PC-3 (cell line): ENCODE data around the gene CALML6. TPM values are rescaled to one million over a fixed set of nuclear protein-coding genes. Genes with fewer than 3 reads are reported as not detected.

Experiments used
- ATAC-seq: fragments of 200-7000 bp; cut with Tn5 transposase; 2 replicates; pipeline ENCODE4 v1.9.1; 2020; ENCODE audit warnings: mild to moderate bottlenecking, moderate library complexity
- BruUV-seq: library from RNA; stranded (reverse); fragments of 400-500 nt; replicated peaks from 2 replicates; lab custom pipeline; 2021; lab: Mats Ljungman, UMichigan
- CTCF ChIA-PET: fragments of 300-600 bp; sonication (Branson Sonifier 250); formaldehyde crosslinking; loops from one replicate; lab custom pipeline; 2022; ENCODE audit warnings: antibody characterized with exemption; lab: Charles Lee
- POLR2A ChIA-PET: fragments of 300-600 bp; sonication (Branson Sonifier 250); formaldehyde crosslinking; loops from one replicate; lab custom pipeline; 2022; ENCODE audit warnings: antibody characterized with exemption; ENCODE audit not compliant: unreplicated experiment; lab: Charles Lee
- DNase-seq: peaks from one replicate; pipeline ENCODE4 v3.0.0-alpha.2; 2015
- H2AFZ ChIP-seq: fragments of 300-600 bp; sonication (generic); 2 replicates; pipeline ENCODE4 v1.6.0; 2016; ENCODE audit warnings: antibody characterized with exemption, low read length
- H3F3A ChIP-seq: fragments of 300-600 bp; sonication (generic); one replicate; pipeline ENCODE4 v1.6.0; 2017; ENCODE audit warnings: antibody characterized with exemption, low read length, control low read depth, mild to moderate bottlenecking; ENCODE audit not compliant: unreplicated experiment
- H3K27ac ChIP-seq: fragments of 300-600 bp; sonication (generic); 2 replicates; pipeline ENCODE4 v1.5.1; 2016; ENCODE audit warnings: mild to moderate bottlenecking, low read length
- H3K27me3 ChIP-seq: fragments of 300-600 bp; sonication (generic); 2 replicates; pipeline ENCODE4 v1.6.1; 2016; ENCODE audit warnings: low read length, mixed read lengths
- H3K36me3 ChIP-seq: fragments of 300-600 bp; sonication (generic); 2 replicates; pipeline ENCODE4 v1.6.1; 2016; ENCODE audit warnings: low read depth, mixed run types, low read length, mixed read lengths
- H3K4me1 ChIP-seq: fragments of 300-600 bp; sonication (generic); 2 replicates; pipeline ENCODE4 v1.5.1; 2016; ENCODE audit warnings: low read length; ENCODE audit not compliant: insufficient read depth
- H3K4me2 ChIP-seq: fragments of 300-600 bp; sonication (generic); 2 replicates; pipeline ENCODE4 v1.6.0; 2016; ENCODE audit warnings: low read length
- H3K4me3 ChIP-seq: fragments of 300-600 bp; sonication (generic); 2 replicates; pipeline ENCODE4 v1.5.1; 2016; ENCODE audit warnings: mild to moderate bottlenecking, low read length, mixed read lengths
- H3K79me2 ChIP-seq: fragments of 300-600 bp; sonication (generic); 2 replicates; pipeline ENCODE4 v1.6.1; 2017; ENCODE audit warnings: low read length, mixed read lengths
- H3K9ac ChIP-seq: fragments of 300-600 bp; sonication (generic); 2 replicates; pipeline ENCODE4 v1.6.0; 2016; ENCODE audit warnings: mild to moderate bottlenecking, low read length
- H3K9me2 ChIP-seq: fragments of 300-600 bp; sonication (generic); replicated peaks from 2 replicates; pipeline ENCODE4 v1.6.1; 2016; ENCODE audit warnings: mixed run types, low read length, mixed read lengths
- H3K9me3 ChIP-seq: fragments of 300-600 bp; sonication (generic); 2 replicates; pipeline ENCODE4 v1.6.1; 2016; ENCODE audit warnings: low read length, mixed read lengths
- H4K20me1 ChIP-seq: fragments of 300-600 bp; sonication (generic); 2 replicates; pipeline ENCODE4 v1.6.1; 2016; ENCODE audit warnings: low read length, mixed read lengths
- CTCF ChIP-seq: fragments of 300-600 bp; sonication (generic); conservative IDR thresholded peaks from 2 replicates; pipeline ENCODE4 v1.5.1; 2017; ENCODE audit warnings: antibody characterized with exemption, low read depth, mild to moderate bottlenecking, low read length
- EZH2 ChIP-seq: fragments of 300-600 bp; sonication (generic); IDR thresholded peaks from one replicate; pipeline ENCODE4 v1.6.1; 2017; ENCODE audit warnings: antibody characterized with exemption, mild to moderate bottlenecking, low read length; ENCODE audit not compliant: unreplicated experiment
- EZH2phosphoT487 ChIP-seq: fragments of 300-600 bp; sonication (generic); IDR thresholded peaks from 2 replicates; pipeline ENCODE4 v1.6.1; 2018; ENCODE audit warnings: mild to moderate bottlenecking, antibody characterized with exemption, low read length, borderline replicate concordance
- intact Hi-C: fragments of 100-400 bp; cut with micrococcal nuclease; formaldehyde crosslinking; loops from 2 replicates; pipeline ENCODE4 v1.9.0; 2023
- total RNA-seq: library from RNA; depleted of rRNA; stranded (reverse); fragments of >200 nt; gene quantifications from 2 replicates; pipeline ENCODE4 v1.2.3, GENCODE V29; 2014

Gene CALML6
- total RNA-seq, 1 experiment from 2014 or later, result 1.7 TPM

GRCh38 chr1:1920608-1921458, 5.8 kb downstream of the CALML6 start:
- no peak overlapping the region for H3K27ac ChIP-seq
- intact Hi-C loops, result no loop called here

GRCh38 chr1:1921459-1921862, 6.4 kb downstream of the CALML6 start:
- no peaks in the 10 kb centered on the region for H3K27me3 ChIP-seq
- no peak overlapping the region for H3K4me2 ChIP-seq
- no peak for TF ChIP-seq EZH2phosphoT487
- TF ChIP-seq CTCF, result no peak
- no peak for TF ChIP-seq EZH2
- no peaks in the 10 kb centered on the region for H3F3A ChIP-seq
- no peak for DNase-seq
- H3K9me2 ChIP-seq, result no peaks in the 10 kb centered on the region
- H3K9me3 ChIP-seq, result no peaks in the 10 kb centered on the region
- H3K36me3 ChIP-seq, result no peaks in the 10 kb centered on the region
- H4K20me1 ChIP-seq, result no peaks in the 10 kb centered on the region
- intact Hi-C loops, result no loop called here
- H3K27ac ChIP-seq, result no peak overlapping the region
- H3K79me2 ChIP-seq, result no peaks in the 10 kb centered on the region
- H3K4me1 ChIP-seq, result peaks cover 15% of the 10 kb centered on the region
- no TSS peak for BruUV-seq
- H3K4me3 ChIP-seq, result no peak overlapping the region
- H3K9ac ChIP-seq, result no peak overlapping the region
- POLR2A ChIA-PET, result no interaction called here
- ATAC-seq, result no peak
- CTCF ChIA-PET, result no interaction called here
- no peak overlapping the region for H2AFZ ChIP-seq

More at GRCh38 chr1:1920608-1921458, 5.8 kb downstream of the CALML6 start:
- no peak for ATAC-seq
- no TSS peak for BruUV-seq
- CTCF ChIA-PET, result no interaction called here
- no peaks in the 10 kb centered on the region for H4K20me1 ChIP-seq
- H3K9me3 ChIP-seq, result no peaks in the 10 kb centered on the region
- no peaks in the 10 kb centered on the region for H3K27me3 ChIP-seq
- DNase-seq, result no peak
- H3K36me3 ChIP-seq, result no peaks in the 10 kb centered on the region
- H3K4me3 ChIP-seq, result no peak overlapping the region
- H3K4me2 ChIP-seq, result no peak overlapping the region
- H3K9me2 ChIP-seq, result no peaks in the 10 kb centered on the region
- no peak overlapping the region for H2AFZ ChIP-seq
- H3K9ac ChIP-seq, result no peak overlapping the region
- POLR2A ChIA-PET, result no interaction called here
- TF ChIP-seq CTCF (no peak), EZH2 (no peak), EZH2phosphoT487 (no peak)
- H3K4me1 ChIP-seq, result peaks cover 15% of the 10 kb centered on the region
- no peaks in the 10 kb centered on the region for H3K79me2 ChIP-seq
- no peaks in the 10 kb centered on the region for H3F3A ChIP-seq
